IPS-20b (cell line): Measurements from ENCODE around the gene DENND4B.

ENCODE experiments used
- H3K27ac ChIP-seq: one replicate; pipeline ENCODE4 v1.5.1; 2013; ENCODE audit warnings: low read length
- H3K27me3 ChIP-seq: 2 replicates; pipeline ENCODE4 v1.6.1; 2013; ENCODE audit warnings: mild to moderate bottlenecking, low read length, inconsistent platforms; ENCODE audit not compliant: insufficient read depth
- H3K36me3 ChIP-seq: 2 replicates; pipeline ENCODE4 v1.6.1; 2013; ENCODE audit warnings: low read depth, mild to moderate bottlenecking, inconsistent platforms, low read length, moderate library complexity; ENCODE audit not compliant: insufficient read depth
- H3K4me1 ChIP-seq: 2 replicates; pipeline ENCODE4 v1.6.1; 2013; ENCODE audit warnings: mild to moderate bottlenecking, control low read depth, inconsistent platforms, low read length, moderate library complexity; ENCODE audit not compliant: insufficient read depth
- H3K4me3 ChIP-seq: 2 replicates; pipeline ENCODE4 v1.5.1; 2013; ENCODE audit warnings: mild to moderate bottlenecking, low read length, inconsistent platforms
- H3K9ac ChIP-seq: 2 replicates; pipeline ENCODE4 v1.6.1; 2013; ENCODE audit warnings: low read depth, mild to moderate bottlenecking, inconsistent platforms, low read length, moderate library complexity
- H3K9me3 ChIP-seq: 2 replicates; pipeline ENCODE4 v1.6.1; 2013; ENCODE audit warnings: mild to moderate bottlenecking, low read depth, low read length, inconsistent platforms; ENCODE audit not compliant: insufficient read depth

Gene DENND4B

DNA sequence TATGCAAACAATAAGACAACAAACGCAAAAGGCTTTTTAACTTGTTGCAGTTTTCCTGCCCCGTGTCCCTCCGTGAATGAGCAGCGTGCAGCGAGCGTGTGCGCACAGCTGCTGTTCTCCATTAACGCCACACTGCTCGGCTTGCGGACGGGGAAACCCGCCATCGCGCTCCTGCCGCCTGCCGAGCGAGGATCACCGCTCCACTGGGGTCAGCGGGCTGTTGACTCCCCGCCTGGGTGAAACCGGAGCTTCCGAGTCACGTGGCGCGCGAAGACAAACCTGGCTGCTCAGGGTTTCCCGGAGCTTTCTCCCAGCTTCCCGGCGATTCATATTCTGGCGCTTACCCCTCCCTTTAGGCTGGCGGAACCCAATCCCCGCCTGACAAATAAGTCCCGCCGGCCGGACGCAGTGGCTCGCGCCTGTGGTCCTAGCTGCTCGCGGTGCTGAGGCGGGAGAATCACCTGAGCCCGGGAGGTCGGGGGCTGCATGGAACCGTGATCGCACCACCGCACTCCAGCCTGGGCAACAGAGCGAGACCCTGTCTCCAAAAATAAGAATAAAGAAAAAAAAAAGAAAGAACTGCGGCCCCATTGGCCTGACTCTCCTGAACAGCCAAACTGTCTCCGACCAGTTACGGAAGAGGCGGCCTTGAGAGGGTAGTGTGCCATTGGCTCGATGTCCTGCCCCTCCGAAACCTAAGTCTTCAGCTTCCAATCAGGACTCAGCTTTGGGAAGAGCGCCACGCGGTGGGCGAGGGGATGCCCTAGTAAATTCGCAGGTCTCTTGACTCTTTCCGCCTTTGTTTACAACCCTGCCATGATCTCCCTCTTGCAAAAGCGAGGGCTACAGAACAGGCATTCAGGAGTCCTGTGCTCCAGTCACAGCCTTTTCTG is 20.8 kb upstream of the DENND4B start, which contains the start of gene CREB3L4:
Gene CREB3L4 (plus strand): TSS at position 796 of the 893 bp plus-strand sequence. CDS start 624 bp downstream, outside the sequence.
- peaks cover 8% of the 10 kb centered on the region; the same call in 1 of the 2 replicates for H3K4me1 ChIP-seq
- H3K4me3 ChIP-seq = peak within 1 kb of the TSS; percentile 93
- H3K36me3 ChIP-seq = no peaks in the 10 kb centered on the region
- H3K27me3 ChIP-seq = no peaks in the 10 kb centered on the region
- peak within 1 kb of the TSS; percentile 97 for H3K9ac ChIP-seq
- H3K9me3 ChIP-seq = no peaks in the 10 kb centered on the region
- H3K27ac ChIP-seq = peak within 1 kb of the TSS; percentile 98

DNA sequence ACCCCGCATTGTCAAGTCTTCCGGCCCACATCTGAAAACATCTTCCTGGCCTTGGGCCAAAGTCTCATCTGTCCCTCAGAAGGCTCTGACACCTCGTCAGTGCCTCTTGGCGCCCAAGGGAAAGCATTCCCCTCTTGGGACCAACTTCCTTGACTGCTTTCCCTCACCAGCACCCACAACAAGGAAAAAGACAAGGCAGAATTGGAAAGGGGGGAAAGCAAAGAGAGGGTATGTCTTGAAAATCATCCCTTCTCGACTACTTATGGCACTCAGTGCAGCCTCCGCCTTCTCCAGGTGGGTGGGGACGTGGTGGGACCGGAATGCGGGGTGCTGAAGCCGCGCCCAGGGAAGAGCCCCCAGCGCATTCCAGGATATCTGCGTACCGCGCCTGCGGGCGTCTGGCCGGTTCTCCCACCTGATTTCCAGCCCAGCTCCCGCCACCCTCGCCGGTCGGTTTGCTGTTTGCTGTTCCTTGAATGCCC is 17.4 kb upstream of the DENND4B start:
- Histone ChIP-seq H3K27me3 (no peaks in the 10 kb centered on the region), H3K9ac (peak overlapping the region; percentile 93), H3K36me3 (peaks cover 30% of the 10 kb centered on the region), H3K27ac (peak overlapping the region; percentile 80), H3K9me3 (no peaks in the 10 kb centered on the region), H3K4me1 (peaks cover 19% of the 10 kb centered on the region; the same call in 1 of the 2 replicates), H3K4me3 (peak overlapping the region; percentile 90)

DNA sequence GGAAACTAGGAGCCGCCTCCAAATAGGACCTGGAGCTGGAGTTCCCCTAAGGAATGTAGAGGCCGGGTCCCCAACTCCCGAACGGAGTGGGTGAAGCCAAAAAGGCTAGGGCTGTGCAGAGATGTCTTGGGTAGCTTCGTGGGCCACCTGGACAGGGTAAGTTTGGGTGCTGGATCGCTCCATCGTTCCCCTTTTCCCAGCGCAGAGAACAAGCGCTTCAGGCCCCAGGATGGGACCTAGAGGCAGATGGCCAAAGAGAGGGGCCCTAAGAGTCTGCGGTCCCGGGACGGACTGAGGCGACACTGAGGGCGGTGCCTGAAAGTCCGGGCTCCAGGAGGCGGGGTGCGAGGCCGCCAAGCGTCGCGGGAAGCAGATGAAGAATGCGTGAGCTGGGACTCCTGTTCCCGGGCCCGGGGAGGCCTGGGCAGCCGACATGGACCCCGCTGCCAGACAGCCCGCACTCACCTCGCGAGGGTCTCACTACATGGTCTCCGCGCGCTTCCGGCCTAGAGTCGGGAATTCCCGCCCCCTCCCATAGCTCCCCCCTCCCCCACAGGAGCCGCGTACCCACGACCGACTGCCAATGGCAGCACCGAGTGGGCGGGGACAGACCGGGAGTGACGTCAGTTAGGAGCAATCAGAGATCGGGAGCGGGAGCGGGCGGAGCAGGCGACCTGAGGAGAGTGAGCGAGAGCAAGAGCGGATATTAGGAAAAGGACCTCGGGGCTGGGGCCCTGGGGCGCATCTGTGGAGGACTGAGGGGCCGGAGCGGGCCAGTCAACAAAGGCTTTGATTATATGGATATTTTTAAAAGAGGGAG is 16.7 kb upstream of the DENND4B start, which contains the start of gene SLC39A1:
Gene SLC39A1 (minus strand): TSS at position 508 of the 820 bp plus-strand sequence. CDS start 822 bp downstream, outside the sequence.
- no peaks in the 10 kb centered on the region for H3K27me3 ChIP-seq
- no peaks in the 10 kb centered on the region for H3K9me3 ChIP-seq
- H3K4me3 ChIP-seq = peak within 1 kb of the TSS; percentile 90
- H3K4me1 ChIP-seq = peaks cover 21% of the 10 kb centered on the region; the same call in 1 of the 2 replicates
- H3K9ac ChIP-seq = peak within 1 kb of the TSS; percentile 98
- peaks cover 30% of the 10 kb centered on the region for H3K36me3 ChIP-seq
- peak within 1 kb of the TSS; percentile 80 for H3K27ac ChIP-seq

DNA sequence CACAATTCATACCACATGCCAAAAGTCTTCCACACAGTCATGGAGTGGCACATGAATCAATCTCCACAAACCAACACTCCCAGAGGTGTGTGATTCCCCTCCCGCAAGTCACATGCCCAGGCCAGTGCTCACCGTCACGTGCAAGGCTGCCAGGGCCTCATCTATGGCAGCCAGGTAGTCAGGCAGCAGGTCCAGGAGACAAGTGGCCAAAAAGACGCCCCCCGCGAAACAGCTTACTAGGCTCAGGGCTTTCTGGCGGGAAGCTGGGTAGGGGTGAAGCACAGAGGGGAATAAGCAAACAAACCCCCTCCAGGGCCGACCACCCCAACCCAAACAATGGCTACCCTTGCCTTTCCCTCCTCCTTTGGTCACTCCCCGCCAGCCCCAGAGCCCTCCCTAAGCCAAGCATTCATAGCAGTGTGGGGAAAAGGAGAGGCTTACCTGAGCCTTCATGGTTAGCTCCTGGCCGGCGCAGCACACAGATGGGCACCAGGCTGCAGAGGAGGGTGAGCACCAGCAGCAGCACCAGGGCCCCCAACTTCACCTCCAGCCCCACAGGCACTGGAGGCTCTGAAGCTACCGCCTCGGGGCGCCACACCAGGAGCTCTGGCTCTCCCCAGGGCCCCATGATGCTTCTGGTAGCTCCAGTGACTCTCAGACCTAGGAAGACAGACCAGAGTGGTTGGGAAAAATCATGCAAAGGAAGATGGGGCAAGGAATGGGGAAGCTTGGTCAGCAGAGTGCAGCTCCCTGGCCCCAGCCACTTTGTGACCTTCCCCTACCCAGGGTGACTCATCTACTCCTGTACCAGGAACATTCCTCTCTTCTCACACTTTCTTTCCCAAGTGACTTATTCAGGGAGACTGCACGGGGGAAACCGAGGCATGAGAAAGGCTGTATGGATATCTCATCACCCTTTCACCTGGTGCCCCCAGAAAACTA is 15.8 kb upstream of the DENND4B start:
- peak overlapping the region; percentile 90 for H3K4me3 ChIP-seq
- H3K36me3 ChIP-seq = peaks cover 30% of the 10 kb centered on the region
- H3K27ac ChIP-seq = peak overlapping the region; percentile 67
- no peaks in the 10 kb centered on the region for H3K27me3 ChIP-seq
- peak overlapping the region; percentile 98 for H3K9ac ChIP-seq
- H3K9me3 ChIP-seq = no peaks in the 10 kb centered on the region
- peaks cover 21% of the 10 kb centered on the region; the same call in 1 of the 2 replicates for H3K4me1 ChIP-seq

DNA sequence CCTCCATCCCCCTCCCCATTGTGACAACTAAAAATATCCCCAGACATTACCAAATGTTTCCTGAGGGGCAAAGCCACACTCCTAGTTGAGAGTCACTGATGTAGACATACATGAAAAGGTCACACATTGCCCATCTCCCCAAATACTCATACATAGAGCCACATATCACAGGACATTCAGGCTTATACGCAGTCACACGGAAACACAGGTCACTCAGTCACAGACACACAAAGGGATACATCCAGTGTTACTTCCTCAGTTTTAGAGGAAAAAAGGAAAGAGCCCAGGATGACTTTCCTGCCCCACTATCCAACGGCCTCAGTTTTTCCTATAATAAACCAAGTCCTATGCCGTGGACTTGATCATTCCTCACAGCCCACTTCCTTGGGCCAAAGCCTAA is 14.9 kb upstream of the DENND4B start:
- peak overlapping the region; percentile 98; the same call in 1 of the 2 replicates for H3K9ac ChIP-seq
- H3K4me3 ChIP-seq = peak overlapping the region; percentile 90
- peaks cover 30% of the 10 kb centered on the region for H3K36me3 ChIP-seq
- H3K27me3 ChIP-seq = no peaks in the 10 kb centered on the region
- H3K4me1 ChIP-seq = peaks cover 25% of the 10 kb centered on the region
- H3K9me3 ChIP-seq = no peaks in the 10 kb centered on the region
- H3K27ac ChIP-seq = peak overlapping the region; percentile 67

DNA sequence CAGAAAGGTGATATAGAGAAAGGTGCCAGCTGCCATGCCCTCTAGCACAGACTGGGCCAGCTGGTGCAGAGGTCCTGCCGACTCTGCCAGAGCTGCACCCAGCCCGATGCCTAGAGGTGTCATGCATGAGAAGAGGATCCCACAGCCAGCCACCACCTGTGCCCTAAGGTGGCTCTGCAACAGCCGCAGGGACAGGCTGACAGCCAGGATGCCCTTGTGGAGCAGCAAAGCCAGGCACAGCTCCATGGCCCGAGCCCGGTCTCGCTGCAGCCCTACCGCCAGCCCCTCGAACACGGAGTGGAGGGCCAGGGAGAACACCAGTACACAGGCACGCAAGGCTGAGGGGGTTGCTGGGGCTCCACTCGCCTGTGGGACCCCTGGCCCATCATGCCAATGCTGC is 13.7 kb upstream of the DENND4B start:
- Histone ChIP-seq H3K27ac (no peak overlapping the region), H3K9me3 (no peaks in the 10 kb centered on the region), H3K4me3 (no peak overlapping the region), H3K9ac (no peak overlapping the region), H3K4me1 (peaks cover 20% of the 10 kb centered on the region), H3K36me3 (peaks cover 30% of the 10 kb centered on the region), H3K27me3 (no peaks in the 10 kb centered on the region)

DNA sequence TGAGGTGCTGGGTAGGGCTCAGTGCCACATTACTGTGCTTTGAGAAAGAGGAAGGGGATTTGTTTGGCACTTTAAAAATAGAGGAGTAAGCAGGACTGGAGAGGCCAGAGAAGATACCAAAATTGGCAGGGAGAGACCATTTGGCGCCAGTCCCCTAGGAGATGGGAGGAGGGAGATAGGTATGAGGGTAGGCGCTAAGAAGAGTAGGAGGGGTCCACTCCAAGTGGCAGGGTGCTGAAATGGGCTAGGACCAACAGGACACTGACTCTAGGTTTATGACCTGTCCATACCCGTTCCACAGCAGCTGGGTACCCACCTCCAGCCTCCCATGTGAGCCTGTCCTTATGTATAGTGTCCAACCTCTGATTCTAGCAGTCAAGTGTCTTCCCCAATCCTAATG is 12.9 kb upstream of the DENND4B start:
- peak overlapping the region; percentile 46; the same call in 1 of the 2 replicates for H3K9ac ChIP-seq
- H3K4me1 ChIP-seq = peaks cover 20% of the 10 kb centered on the region
- no peaks in the 10 kb centered on the region for H3K27me3 ChIP-seq
- H3K36me3 ChIP-seq = peaks cover 32% of the 10 kb centered on the region
- H3K9me3 ChIP-seq = no peaks in the 10 kb centered on the region
- H3K27ac ChIP-seq = no peak overlapping the region
- H3K4me3 ChIP-seq = peak overlapping the region; percentile 44; the same call in 1 of the 2 replicates

DNA sequence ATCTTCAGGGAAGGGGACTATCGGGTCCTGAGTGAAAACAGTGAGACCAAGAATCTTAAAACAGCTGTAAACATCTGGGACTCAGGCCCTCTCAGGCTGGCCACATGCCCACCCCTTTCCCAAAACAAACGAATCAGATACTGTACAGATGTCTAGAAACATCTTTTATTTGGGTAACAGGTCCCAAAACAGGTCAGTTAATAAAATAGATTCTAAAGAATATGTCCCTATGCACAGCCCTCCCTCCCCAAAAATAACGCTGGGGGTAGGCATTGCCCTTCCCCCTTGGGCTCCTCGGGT is 12.4 kb upstream of the DENND4B start:
- Histone ChIP-seq H3K9me3 (no peaks in the 10 kb centered on the region), H3K36me3 (peaks cover 38% of the 10 kb centered on the region), H3K9ac (peak overlapping the region; percentile 46; the same call in 1 of the 2 replicates), H3K4me3 (peak overlapping the region; percentile 44; the same call in 1 of the 2 replicates), H3K27me3 (no peaks in the 10 kb centered on the region), H3K4me1 (peaks cover 20% of the 10 kb centered on the region), H3K27ac (peak overlapping the region; percentile 2)

DNA sequence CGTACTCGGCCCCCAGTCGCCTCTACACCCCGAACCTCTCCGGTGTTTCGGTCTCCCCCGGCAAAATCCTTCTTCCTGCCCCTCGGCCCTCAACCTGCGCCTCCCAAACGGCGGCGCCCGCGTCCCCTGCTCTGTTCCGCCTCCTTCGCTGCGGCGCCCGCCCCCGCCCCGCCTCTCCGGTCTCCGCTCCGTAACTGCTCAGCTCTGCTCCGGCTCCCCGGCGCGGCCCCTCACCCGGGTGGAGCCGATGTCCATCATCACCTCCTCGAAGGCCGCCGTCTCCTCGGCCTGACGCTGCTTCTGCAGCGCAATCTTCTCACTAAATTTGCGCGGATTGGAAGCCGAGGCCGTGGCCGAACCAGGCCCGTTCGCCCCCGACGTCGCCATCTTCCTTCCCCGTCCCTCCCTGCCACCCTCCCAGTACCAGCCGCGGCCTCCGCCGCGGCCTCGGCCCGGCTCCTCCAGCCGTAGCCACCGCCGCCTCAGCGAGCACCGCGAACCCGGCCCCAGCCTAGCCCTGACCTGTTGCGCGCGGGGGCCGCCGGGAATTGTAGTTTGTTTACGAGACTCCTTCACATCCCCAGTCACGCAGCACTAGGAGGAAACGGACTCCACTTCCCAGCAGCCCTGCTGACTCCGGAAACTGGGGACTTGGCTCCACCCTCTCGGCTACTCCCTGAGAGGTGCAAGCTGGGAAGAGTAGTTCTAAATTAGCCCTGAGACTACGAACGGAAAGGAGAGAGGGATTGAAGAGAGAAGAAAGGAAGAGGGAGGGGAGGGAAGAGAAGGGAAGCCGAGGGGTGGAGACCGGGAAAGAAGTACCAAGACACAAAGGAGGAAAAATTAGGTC is 11.8 kb upstream of the DENND4B start, which contains the start of gene CRTC2:
Gene CRTC2 (minus strand): TSS at position 502 of the 850 bp plus-strand sequence. CDS start 115 bp downstream, at position 387.
- Histone ChIP-seq H3K9ac (peak within 1 kb of the TSS; percentile 91), H3K9me3 (no peaks in the 10 kb centered on the region), H3K36me3 (peaks cover 43% of the 10 kb centered on the region), H3K27me3 (no peaks in the 10 kb centered on the region), H3K4me3 (peak within 1 kb of the TSS; percentile 91), H3K4me1 (peaks cover 20% of the 10 kb centered on the region), H3K27ac (peak within 1 kb of the TSS; percentile 23)

DNA sequence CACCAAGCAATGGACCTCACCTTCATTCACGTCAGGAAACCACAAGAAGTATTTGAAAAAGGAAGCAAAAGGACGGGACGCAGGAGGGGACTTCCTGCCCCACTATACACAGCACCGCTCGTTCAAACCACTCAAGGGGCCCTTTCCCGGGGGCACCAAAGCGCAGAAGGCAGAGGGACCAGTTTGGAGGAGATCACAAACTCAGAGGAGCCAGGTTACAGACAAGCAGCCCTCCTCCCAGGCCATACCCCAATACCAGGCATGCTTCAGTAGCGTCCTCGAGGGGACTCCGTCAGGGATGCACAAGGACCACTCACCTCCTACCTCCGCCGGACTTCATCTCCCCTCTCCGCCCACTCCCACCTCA is 11.2 kb upstream of the DENND4B start:
- Histone ChIP-seq H3K4me1 (peaks cover 20% of the 10 kb centered on the region), H3K9me3 (no peaks in the 10 kb centered on the region), H3K9ac (peak overlapping the region; percentile 91), H3K27me3 (no peaks in the 10 kb centered on the region), H3K4me3 (peak overlapping the region; percentile 91), H3K27ac (peak overlapping the region; percentile 23), H3K36me3 (peaks cover 45% of the 10 kb centered on the region)
